SHP77 (cell line): ENCODE results near the gene RPTOR.

ENCODE experiments used
- DNase-seq, 2 experiments: peaks; one replicate each; lab custom pipeline; 2025; lab: John Stamatoyannopoulos, UW

RPTOR gene

DNA sequence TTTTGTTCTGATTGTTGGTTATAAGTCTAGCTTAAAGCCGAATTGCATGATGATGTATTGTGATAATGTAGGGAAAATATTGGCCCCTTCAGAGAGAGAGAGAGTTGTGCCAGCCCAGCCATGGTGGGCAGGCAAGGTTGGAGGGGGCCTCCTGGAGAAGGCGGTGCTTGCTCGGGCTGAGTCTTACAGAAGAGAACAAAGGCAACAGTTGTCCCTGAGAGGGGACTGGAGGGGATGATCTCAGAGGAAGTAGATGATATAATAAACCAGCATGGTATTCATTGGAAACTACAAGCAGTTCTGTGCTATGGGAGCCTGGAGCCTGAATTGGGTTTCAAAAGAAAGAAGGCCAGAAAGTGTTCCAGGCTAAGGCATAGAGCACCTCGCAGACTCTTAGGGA is 173.8 kb downstream of the RPTOR start:
- DNase-seq: no peak

DNA sequence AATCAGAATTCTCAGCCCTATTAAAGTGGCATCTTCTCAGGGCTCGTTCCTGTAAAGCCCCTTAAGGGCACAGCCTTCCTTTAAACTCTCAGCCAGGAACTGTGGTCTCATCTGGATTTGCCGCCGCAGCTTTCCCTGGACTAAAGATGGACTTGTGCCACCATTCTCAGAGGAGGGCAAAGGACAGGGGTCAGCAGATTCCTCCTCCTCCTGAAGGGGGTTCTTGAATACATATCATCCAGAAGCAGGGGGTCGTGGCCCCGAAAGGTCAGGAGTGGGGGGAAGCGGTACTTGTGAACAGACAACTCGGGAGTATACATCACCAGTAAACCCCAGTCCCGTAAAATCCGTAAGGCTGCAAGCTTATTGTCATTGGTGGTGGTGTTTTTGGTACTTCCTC is 174.8 kb downstream of the RPTOR start:
- no peak for DNase-seq

DNA sequence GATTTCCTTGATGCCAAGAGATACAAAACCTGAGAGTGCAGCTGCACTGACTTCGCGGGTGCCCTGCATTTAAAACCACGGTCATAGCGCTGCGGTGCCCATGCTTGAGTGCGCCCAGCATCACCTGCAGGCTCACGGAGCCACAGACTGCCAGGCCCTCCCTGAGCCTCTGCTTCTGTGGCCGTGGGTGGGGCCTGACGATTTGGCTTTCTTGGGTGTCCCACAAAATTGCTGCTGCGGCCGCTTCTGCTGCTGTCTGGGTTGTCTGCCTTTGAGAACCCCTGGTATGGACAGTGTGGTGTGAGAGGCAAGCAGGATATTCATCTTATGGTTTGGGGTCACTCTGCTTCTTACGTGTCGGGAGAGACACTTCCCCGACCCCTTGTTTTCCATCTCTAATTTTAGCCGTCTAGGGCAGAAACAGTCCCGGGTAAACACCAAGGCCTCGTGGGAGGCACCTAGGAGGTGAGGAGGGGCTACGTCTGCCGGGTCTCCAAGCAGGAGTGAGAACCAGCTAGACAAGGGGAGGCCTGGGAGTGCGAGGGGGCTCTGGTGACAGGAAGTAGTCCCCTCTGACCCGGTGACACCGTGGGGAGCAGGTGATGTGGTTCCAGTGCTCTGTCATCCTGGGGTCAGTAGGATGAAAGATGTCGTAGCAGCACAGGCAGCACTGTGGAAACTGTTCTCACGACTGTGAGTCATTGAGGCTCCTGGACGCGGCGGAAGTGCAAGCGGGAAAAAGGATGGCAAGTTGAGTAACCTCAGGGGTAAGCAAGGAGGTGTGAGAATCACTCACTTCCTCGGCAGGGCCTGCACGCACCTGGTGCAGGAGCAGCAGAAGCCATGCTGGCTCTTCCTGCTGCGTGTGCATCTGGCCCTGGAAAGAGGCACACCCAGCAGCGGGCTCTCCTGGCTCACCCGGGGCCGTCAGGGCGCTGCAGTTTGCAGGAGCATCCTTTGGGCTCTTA is 176.3 kb downstream of the RPTOR start:
- DNase-seq: peak; percentile 44 to 74

GRCh38 chr17:80722661-80723060 is 178.0 kb downstream of the RPTOR start:
- DNase-seq: no peak

DNA sequence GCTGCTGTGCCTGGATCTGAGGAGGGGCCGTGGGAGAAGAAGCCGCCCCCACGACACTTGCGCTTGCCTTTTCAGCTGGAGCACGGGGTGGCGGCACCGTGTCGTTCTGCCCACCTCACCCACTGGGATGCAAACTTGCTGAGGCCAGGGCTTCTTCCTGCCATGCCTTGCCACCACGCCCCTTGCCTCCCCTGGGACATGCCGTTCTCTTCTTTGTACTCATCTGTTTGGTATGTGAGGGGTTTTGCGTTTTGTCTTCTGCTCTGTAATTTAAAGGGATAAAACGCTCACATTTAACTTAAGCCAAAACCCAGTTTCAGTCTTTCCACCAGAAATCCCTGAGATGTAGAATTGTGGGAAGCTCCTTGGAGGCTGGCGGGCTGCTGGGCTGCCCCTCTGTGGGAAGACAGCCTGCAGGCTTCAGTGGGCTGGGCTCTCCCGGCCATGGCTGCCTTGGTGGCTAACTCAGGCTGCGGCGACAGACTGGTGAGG is 180.2 kb downstream of the RPTOR start:
- DNase-seq: no peak

DNA sequence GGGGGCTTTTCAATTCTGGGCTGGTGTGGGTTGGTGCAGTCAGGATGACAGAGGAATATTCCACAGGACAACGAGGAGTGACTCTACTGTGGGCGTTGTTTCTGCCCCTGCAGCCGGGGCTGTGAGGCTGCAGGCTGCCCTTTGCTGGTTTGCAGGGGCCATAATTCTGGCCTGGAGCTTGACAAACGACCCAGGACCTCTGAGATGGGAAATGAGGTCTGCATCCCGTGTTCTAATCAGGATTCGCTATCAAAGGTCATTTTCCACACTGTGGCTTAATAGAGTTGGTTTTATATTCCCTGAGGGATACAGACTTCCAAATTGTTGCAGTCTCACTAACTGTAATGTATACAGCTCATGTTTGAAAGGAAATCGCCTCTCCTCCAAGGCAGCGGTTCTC is 180.9 kb downstream of the RPTOR start:
- DNase-seq: no peak

- DNase-seq: no peak
Observed at GRCh38 chr17:80726558-80727408, 182.1 kb downstream of the RPTOR start.

- DNase-seq: no peak
Observed at GRCh38 chr17:80727409-80727755, 182.7 kb downstream of the RPTOR start.

DNA sequence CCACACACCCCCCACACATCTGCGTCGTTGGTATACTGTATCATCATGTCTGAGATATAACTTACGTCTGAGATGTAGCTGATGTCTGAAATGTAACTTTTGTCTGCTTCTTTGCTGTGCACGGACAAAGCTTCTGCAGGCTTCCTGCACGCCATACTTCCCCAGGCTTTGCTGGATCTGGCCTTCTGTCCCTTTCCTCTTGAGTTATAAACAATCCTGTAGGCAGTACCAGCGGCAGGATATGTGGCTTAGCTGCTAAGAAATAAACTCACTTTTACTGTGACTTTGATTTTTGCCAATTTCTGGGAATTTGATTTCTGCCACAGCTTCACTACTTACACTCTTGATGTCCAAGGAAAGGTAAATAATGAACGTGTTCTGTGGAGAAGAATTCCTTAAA is 184.4 kb downstream of the RPTOR start:
- no peak for DNase-seq

GRCh38 chr17:80729761-80730160 is 185.1 kb downstream of the RPTOR start:
- DNase-seq: peak in 1 of 2 experiments; percentile 14

- DNase-seq: no peak
Observed at GRCh38 chr17:80730739-80731138, 186.1 kb downstream of the RPTOR start.

DNA sequence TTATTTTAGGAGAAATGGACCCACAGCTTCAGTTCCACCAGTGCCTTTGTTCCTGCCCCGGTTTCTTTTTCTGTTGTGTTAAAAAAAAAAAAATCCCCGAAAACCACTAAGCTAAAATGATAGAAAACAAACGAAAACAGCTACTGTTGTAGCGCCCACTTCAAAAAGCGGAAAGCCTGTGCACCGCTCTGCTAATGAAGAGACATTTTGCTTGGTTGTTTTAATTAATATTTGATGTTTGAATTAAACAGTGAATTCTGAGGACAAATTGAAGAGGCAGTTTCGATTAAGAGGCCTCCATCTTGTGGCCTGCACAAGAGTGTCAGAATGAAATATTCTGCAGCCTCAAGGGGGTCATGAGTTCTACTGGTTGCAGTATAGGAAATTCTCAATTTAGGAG is 186.7 kb downstream of the RPTOR start:
- no peak for DNase-seq

- no peak for DNase-seq
Observed at GRCh38 chr17:80732268-80732667, 187.6 kb downstream of the RPTOR start.

DNA sequence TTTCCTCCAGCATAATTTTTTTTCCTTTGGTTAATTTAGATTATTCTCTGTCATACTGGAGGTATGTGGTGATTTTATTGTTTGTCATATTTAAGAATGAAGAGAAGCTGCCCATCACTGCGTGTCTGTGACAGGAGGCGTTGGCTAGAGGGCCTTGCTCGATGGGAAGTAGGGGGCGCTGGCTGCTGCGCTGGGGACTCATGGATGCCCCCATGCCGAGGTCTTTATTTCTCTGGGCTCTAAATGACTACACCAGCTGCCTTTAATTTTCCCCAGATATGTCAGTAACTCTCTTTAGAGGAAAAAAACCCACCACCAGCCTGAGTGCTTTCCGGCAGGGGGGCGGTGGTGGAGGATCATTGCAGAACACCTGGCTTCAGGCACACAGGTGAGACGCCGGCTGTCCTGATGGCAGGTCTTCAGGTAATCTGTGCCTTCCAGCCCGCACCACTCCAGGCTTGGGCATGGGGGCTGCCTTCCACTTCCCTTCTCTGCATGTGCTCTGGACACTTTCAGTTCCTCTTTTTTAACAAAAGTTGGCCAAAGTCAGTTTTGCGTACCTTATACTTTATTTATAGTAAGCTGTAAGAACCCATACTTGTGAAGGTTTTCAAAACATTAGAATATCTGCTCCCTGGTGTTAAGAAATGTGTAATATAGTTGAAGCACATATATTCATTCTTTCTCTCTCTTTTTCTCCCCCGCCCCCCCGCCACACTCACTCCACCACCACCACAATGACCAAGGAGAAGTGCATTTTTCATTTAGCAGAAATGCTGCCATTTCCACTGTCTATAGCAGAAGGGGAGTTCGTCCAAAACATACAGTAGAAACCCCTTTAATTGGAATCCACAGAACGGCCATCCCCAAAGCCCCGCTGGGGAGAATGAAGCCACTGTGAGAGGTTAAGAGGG is 192.7 kb downstream of the RPTOR start:
- no peak for DNase-seq

DNA sequence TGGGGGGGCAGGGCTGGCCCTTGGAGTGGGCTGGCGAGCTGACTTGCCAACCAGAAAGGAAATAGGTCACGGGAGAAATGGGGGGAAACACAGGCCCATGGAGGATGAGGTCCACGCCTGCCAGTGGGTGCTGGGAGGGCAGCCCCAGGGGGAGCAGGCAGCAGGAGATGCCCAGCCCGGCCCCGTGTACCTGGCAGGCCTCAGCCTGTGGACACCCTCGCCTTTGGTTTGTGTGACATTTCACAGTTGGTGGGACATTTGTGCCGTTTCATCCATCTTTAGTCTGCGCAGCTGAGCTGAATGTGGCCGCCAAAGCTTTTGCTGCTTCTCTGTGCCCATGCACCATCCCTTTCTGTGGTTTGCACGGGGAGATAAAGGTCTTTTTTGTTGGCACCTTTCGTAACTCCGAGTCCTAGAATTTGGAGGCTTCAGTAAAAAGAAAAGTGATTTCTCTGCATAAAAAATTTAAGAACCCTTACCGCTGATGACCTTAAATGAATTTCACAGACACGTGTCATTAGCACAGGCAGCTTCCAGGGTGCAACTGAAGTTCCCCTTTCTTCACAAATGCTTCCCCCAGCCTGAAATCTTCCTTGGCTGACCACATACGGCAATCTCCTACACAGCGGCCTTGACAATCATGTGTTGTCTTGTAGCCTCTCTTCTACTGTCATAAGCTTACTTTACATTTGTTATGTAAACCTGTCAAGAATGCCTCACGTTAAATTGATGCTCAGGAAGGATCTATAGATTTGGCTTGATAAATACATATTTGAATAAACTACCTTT is 193.6 kb downstream of the RPTOR start:
- no peak for DNase-seq

GRCh38 chr17:80738987-80739730 is 194.5 kb downstream of the RPTOR start:
- no peak for DNase-seq

- no peak for DNase-seq
Observed at GRCh38 chr17:80740141-80740540, 195.5 kb downstream of the RPTOR start.

DNA sequence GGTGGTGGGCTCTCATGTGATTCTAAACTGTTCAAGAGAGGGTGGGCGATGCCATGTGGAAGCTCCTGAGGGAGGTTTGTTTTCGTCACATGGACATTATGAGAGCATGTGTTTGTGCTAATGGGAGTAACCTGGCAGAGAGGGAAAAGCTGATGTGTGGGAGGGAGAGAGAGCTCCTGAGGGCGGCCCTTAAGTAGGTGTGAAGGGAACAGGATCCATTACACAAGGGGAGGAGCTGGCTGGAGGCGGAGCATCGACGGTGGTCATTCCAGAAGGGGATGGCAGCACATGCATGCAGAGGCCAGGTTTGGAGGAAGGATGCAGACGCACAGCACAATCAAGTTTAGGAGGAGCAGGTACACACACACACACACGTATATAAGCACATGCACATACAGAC is 197.5 kb downstream of the RPTOR start:
- no peak for DNase-seq

- no peak for DNase-seq
Observed at GRCh38 chr17:80742581-80743180, 198.0 kb downstream of the RPTOR start.
